ENCODE data around the gene SMIM36. TPM values are rescaled to one million over a fixed set of nuclear protein-coding genes. Genes with fewer than 3 reads are reported as not detected.

Gene SMIM36
- total RNA-seq, 2 donors from 2014 or later, result not detected

GRCh38 chr17:55543709-55544108 is 32.5 kb upstream of the SMIM36 start:
- Mint-ChIP-seq H3K36me3 (ENCODE audit: low read depth) (no peaks in the 10 kb centered on the region), H3K4me1 (no peaks in the 10 kb centered on the region), H3K9me3 (no peaks in the 10 kb centered on the region), H3K27ac (no peak overlapping the region), H3K27me3 (ENCODE audit: insufficient read depth) (no peaks in the 10 kb centered on the region), H3K4me3 (no peak overlapping the region)
- no peak for TF ChIP-seq CTCF (conservative IDR thresholded peaks at IDR 0.05)
- Histone ChIP-seq H3K4me3 (ENCODE audit: low read length) (no peak overlapping the region), H3K4me1 (ENCODE audit: control insufficient read depth, insufficient read depth, low read length) (no peaks in the 10 kb centered on the region), H3K36me3 (ENCODE audit: control insufficient read depth, insufficient read depth, low read length) (no peaks in the 10 kb centered on the region), H3K9me3 (ENCODE audit: control insufficient read depth, low read length) (no peaks in the 10 kb centered on the region), H3K9ac (ENCODE audit: extremely low read depth, low read length, poor library complexity, severe bottlenecking) (no peak overlapping the region), H3K27ac (ENCODE audit: low read depth, low read length) (no peak overlapping the region), H3K27me3 (ENCODE audit: control insufficient read depth, insufficient read depth, low read length, poor library complexity, severe bottlenecking) (no peaks in the 10 kb centered on the region)
- DNase-seq, result no peak

GRCh38 chr17:55540414-55541091 is 29.3 kb upstream of the SMIM36 start:
- DNase-seq, result no peak
- no peaks in the 10 kb centered on the region for H3K27me3 ChIP-seq (ENCODE audit: control insufficient read depth, insufficient read depth, low read length, poor library complexity, severe bottlenecking)
- no peak overlapping the region for H3K9ac ChIP-seq (ENCODE audit: extremely low read depth, low read length, poor library complexity, severe bottlenecking)
- no peaks in the 10 kb centered on the region for H3K9me3 ChIP-seq (ENCODE audit: control insufficient read depth, low read length)
- Mint-ChIP-seq H3K36me3 (ENCODE audit: low read depth) (no peaks in the 10 kb centered on the region), H3K4me3 (no peak overlapping the region), H3K27ac (no peak overlapping the region), H3K27me3 (ENCODE audit: insufficient read depth) (no peaks in the 10 kb centered on the region), H3K4me1 (no peaks in the 10 kb centered on the region), H3K9me3 (no peaks in the 10 kb centered on the region)
- 89 to 100% methylated on average over 3 to 4 of the region's 4 CpGs for WGBS, 2 experiments (ENCODE audit: insufficient coverage in 1 of 2, insufficient read length in 1 of 2)
- no peaks in the 10 kb centered on the region for H3K36me3 ChIP-seq (ENCODE audit: control insufficient read depth, insufficient read depth, low read length)
- no peak overlapping the region for H3K27ac ChIP-seq (ENCODE audit: low read depth, low read length)
- H3K4me3 ChIP-seq (ENCODE audit: low read length), result no peak overlapping the region
- TF ChIP-seq CTCF (conservative IDR thresholded peaks at IDR 0.05), result no peak
- H3K4me1 ChIP-seq (ENCODE audit: control insufficient read depth, insufficient read depth, low read length), result no peaks in the 10 kb centered on the region

GRCh38 chr17:55536205-55536604 is 25.0 kb upstream of the SMIM36 start:
- Histone ChIP-seq H3K9me3 (ENCODE audit: control insufficient read depth, low read length) (no peaks in the 10 kb centered on the region), H3K27ac (ENCODE audit: low read depth, low read length) (no peak overlapping the region), H3K4me1 (ENCODE audit: control insufficient read depth, insufficient read depth, low read length) (peaks cover 7% of the 10 kb centered on the region), H3K36me3 (ENCODE audit: control insufficient read depth, insufficient read depth, low read length) (no peaks in the 10 kb centered on the region), H3K4me3 (ENCODE audit: low read length) (no peak overlapping the region), H3K9ac (ENCODE audit: extremely low read depth, low read length, poor library complexity, severe bottlenecking) (no peak overlapping the region), H3K27me3 (ENCODE audit: control insufficient read depth, insufficient read depth, low read length, poor library complexity, severe bottlenecking) (no peaks in the 10 kb centered on the region)
- 80 to 94% methylated on average over 1 of the region's 1 CpG for WGBS, 2 experiments (ENCODE audit: insufficient coverage in 1 of 2, insufficient read length in 1 of 2)
- no peaks in the 10 kb centered on the region for H3K27me3 Mint-ChIP-seq (ENCODE audit: insufficient read depth)
- peaks cover 9% of the 10 kb centered on the region for H3K4me1 Mint-ChIP-seq
- H3K27ac Mint-ChIP-seq, result no peak overlapping the region
- no peak for TF ChIP-seq CTCF (conservative IDR thresholded peaks at IDR 0.05)
- no peak overlapping the region for H3K4me3 Mint-ChIP-seq
- no peak for DNase-seq
- H3K9me3 Mint-ChIP-seq, result no peaks in the 10 kb centered on the region
- no peaks in the 10 kb centered on the region for H3K36me3 Mint-ChIP-seq (ENCODE audit: low read depth)
